HG03378 (cell line): ENCODE data around the gene CDC42.
"Not testable (repeated sequence)": the region's sequence is repeated elsewhere in the genome, so short reads cannot be mapped to it uniquely, and the experiment has no call there.

Experiments
- ATAC-seq: cut with Tn5 transposase; IDR thresholded peaks from one replicate; pipeline ENCODE4 v1.9.1; 2021; ENCODE audit warnings: mild to moderate bottlenecking, moderate library complexity; ENCODE audit not compliant: unreplicated experiment

Gene CDC42

GRCh38 chr1:22034834-22035233 lies 17.7 kb upstream of the CDC42 start:
- not testable (repeated sequence) for ATAC-seq

- no peak for ATAC-seq
These were observed 15.0 kb upstream of the CDC42 start for GRCh38 chr1:22037520-22037919.

- ATAC-seq = no peak
These were observed 14.5 kb upstream of the CDC42 start for GRCh38 chr1:22038036-22038435.

GRCh38 chr1:22039594-22040285 lies 12.8 kb upstream of the CDC42 start:
- peak; percentile 94 for ATAC-seq

GRCh38 chr1:22040286-22040623 lies 12.3 kb upstream of the CDC42 start:
- ATAC-seq = no peak

GRCh38 chr1:22041505-22041904 lies 11.0 kb upstream of the CDC42 start:
- no peak for ATAC-seq

GRCh38 chr1:22043198-22043769 lies 9.2 kb upstream of the CDC42 start:
- ATAC-seq = no peak

GRCh38 chr1:22044690-22045420 lies 7.7 kb upstream of the CDC42 start:
- no peak for ATAC-seq

- ATAC-seq = no peak
These were observed 6.8 kb upstream of the CDC42 start for GRCh38 chr1:22045604-22046228.

GRCh38 chr1:22048351-22049192 lies 3.9 kb upstream of the CDC42 start:
- no peak for ATAC-seq

GRCh38 chr1:22050330-22050729 lies 2.2 kb upstream of the CDC42 start:
- ATAC-seq = no peak

GRCh38 chr1:22051607-22052114 lies 848 bp upstream of the CDC42 start:
- no peak for ATAC-seq

- no peak for ATAC-seq
These were observed 730 bp downstream of the CDC42 start for GRCh38 chr1:22053017-22053860.

GRCh38 chr1:22053861-22054770 lies 1.6 kb downstream of the CDC42 start:
- ATAC-seq = no peak

GRCh38 chr1:22055463-22055862 lies 3.0 kb downstream of the CDC42 start:
- no peak for ATAC-seq

- ATAC-seq = no peak
These were observed 3.5 kb downstream of the CDC42 start for GRCh38 chr1:22056043-22056442.

- ATAC-seq = no peak
These were observed 4.4 kb downstream of the CDC42 start for GRCh38 chr1:22056936-22057335.

GRCh38 chr1:22057861-22058260 lies 5.4 kb downstream of the CDC42 start:
- ATAC-seq = no peak
